Astrocyte (in vitro differentiated cells and primary cell): Measurements from ENCODE around the gene TEKT2. TPM values are rescaled to one million over a fixed set of nuclear protein-coding genes. Genes with fewer than 3 reads are reported as not detected.
A peak's percentile ranks its signal among the peaks of the same experiment; 100 is the strongest.

Experiments used
- DNase-seq: peaks from one replicate; pipeline ENCODE4 v3.0.0-alpha.2; 2010; ENCODE audit warnings: low read depth
- FAIRE-seq: peaks from 2 replicates; lab custom pipeline; 2011; peaks lifted over from hg19 to GRCh38; lab: Jason Lieb, UNC
- H2AFZ ChIP-seq: 2 replicates; pipeline ENCODE4 v1.6.0; 2012; ENCODE audit warnings: low read depth, low read length, inconsistent platforms
- H3K27ac ChIP-seq: 2 replicates; pipeline ENCODE4 v1.5.1; 2011; ENCODE audit warnings: low read depth, low read length, inconsistent platforms
- H3K27me3 ChIP-seq: 2 replicates; pipeline ENCODE4 v1.6.0; 2011; ENCODE audit warnings: low read length, inconsistent platforms; ENCODE audit not compliant: insufficient read depth
- H3K36me3 ChIP-seq: 2 replicates; pipeline ENCODE4 v1.5.1; 2011; ENCODE audit warnings: low read length, inconsistent platforms; ENCODE audit not compliant: insufficient read depth
- H3K4me1 ChIP-seq: 2 replicates; pipeline ENCODE4 v1.5.1; 2011; ENCODE audit warnings: low read length, inconsistent platforms; ENCODE audit not compliant: insufficient read depth
- H3K4me2 ChIP-seq: 2 replicates; pipeline ENCODE4 v1.6.0; 2012; ENCODE audit warnings: low read length, inconsistent platforms
- H3K4me3 ChIP-seq: 2 replicates; pipeline ENCODE4 v1.5.1; 2011; ENCODE audit warnings: low read depth, mild to moderate bottlenecking, low read length, inconsistent platforms; ENCODE audit not compliant: insufficient read depth
- H3K79me2 ChIP-seq: 2 replicates; pipeline ENCODE4 v1.6.0; 2012; ENCODE audit warnings: mild to moderate bottlenecking, low read length, inconsistent platforms; ENCODE audit not compliant: insufficient read depth
- H3K9ac ChIP-seq: 2 replicates; pipeline ENCODE4 v1.6.0; 2012; ENCODE audit warnings: mild to moderate bottlenecking, low read length, inconsistent platforms
- H3K9me3 ChIP-seq: 2 replicates; pipeline ENCODE4 v1.5.1; 2012; ENCODE audit warnings: low read depth, mild to moderate bottlenecking, low read length, inconsistent platforms; ENCODE audit not compliant: insufficient read depth
- H4K20me1 ChIP-seq: 2 replicates; pipeline ENCODE4 v1.6.0; 2012; ENCODE audit warnings: low read length, inconsistent platforms; ENCODE audit not compliant: insufficient read depth
- H3K27ac Mint-ChIP-seq: one replicate; pipeline ENCODE4 v1.8.0; 2021; ENCODE audit warnings: mild to moderate bottlenecking, mixed read lengths; ENCODE audit not compliant: unreplicated experiment
- H3K27me3 Mint-ChIP-seq: one replicate; pipeline ENCODE4 v1.8.0; 2021; ENCODE audit warnings: low read depth, mixed read lengths; ENCODE audit not compliant: unreplicated experiment
- H3K36me3 Mint-ChIP-seq: one replicate; pipeline ENCODE4 v1.8.0; 2021; ENCODE audit warnings: low read depth, mixed read lengths; ENCODE audit not compliant: unreplicated experiment
- H3K4me1 Mint-ChIP-seq: one replicate; pipeline ENCODE4 v1.8.0; 2021; ENCODE audit warnings: low read depth, mixed read lengths; ENCODE audit not compliant: unreplicated experiment
- H3K4me3 Mint-ChIP-seq: one replicate; pipeline ENCODE4 v1.8.0; 2021; ENCODE audit warnings: mild to moderate bottlenecking, moderate library complexity, mixed read lengths; ENCODE audit not compliant: unreplicated experiment
- H3K9me3 Mint-ChIP-seq: one replicate; pipeline ENCODE4 v1.8.0; 2021; ENCODE audit warnings: mild to moderate bottlenecking, mixed read lengths; ENCODE audit not compliant: unreplicated experiment
- CTCF ChIP-seq: IDR thresholded peaks from 2 replicates; pipeline ENCODE4 v1.5.1; 2011; ENCODE audit warnings: low read depth, mild to moderate bottlenecking, inconsistent platforms, low read length, moderate library complexity; ENCODE audit not compliant: insufficient read depth
- EZH2 ChIP-seq: IDR thresholded peaks from 2 replicates; pipeline ENCODE4 v1.6.1; 2012; ENCODE audit warnings: mild to moderate bottlenecking, low read length, inconsistent platforms; ENCODE audit not compliant: insufficient read depth
- total RNA-seq: library from RNA; stranded (reverse); gene quantifications from 2 replicates; pipeline ENCODE4 v1.2.1, GENCODE V29; 2021

TEKT2 gene
- total RNA-seq, 1 donor from 2014 or later, result 0.39 TPM

- Histone ChIP-seq H3K4me2 (no peak overlapping the region), H3K4me1 (no peaks in the 10 kb centered on the region), H4K20me1 (peaks cover 27% of the 10 kb centered on the region), H3K4me3 (no peak overlapping the region), H3K36me3 (peaks cover 20% of the 10 kb centered on the region), H3K27me3 (no peaks in the 10 kb centered on the region), H3K9ac (no peak overlapping the region), H3K79me2 (peaks cover 13% of the 10 kb centered on the region), H3K9me3 (no peaks in the 10 kb centered on the region), H3K27ac (no peak overlapping the region), H2AFZ (no peak overlapping the region)
- DNase-seq, result no peak
- H3K9me3 Mint-ChIP-seq, result no peaks in the 10 kb centered on the region
- FAIRE-seq, result no peak
- peaks cover 15% of the 10 kb centered on the region for H3K36me3 Mint-ChIP-seq
- no peaks in the 10 kb centered on the region for H3K27me3 Mint-ChIP-seq
- peak; percentile 14 for TF ChIP-seq CTCF
- TF ChIP-seq EZH2, result no peak
- H3K4me1 Mint-ChIP-seq, result no peaks in the 10 kb centered on the region
- no peak overlapping the region for H3K4me3 Mint-ChIP-seq
- H3K27ac Mint-ChIP-seq, result no peak overlapping the region
These were observed 12.9 kb downstream of the TEKT2 start for GRCh38 chr1:36096500-36097432.

GRCh38 chr1:36097693-36098585, 14.0 kb downstream of the TEKT2 start:
- no peak overlapping the region for H2AFZ ChIP-seq
- H3K79me2 ChIP-seq, result peaks cover 9% of the 10 kb centered on the region
- peaks cover 15% of the 10 kb centered on the region for H3K36me3 Mint-ChIP-seq
- no peak for FAIRE-seq
- no peaks in the 10 kb centered on the region for H3K9me3 Mint-ChIP-seq
- TF ChIP-seq CTCF (no peak), EZH2 (no peak)
- H3K9me3 ChIP-seq, result no peaks in the 10 kb centered on the region
- no peak for DNase-seq
- H3K4me3 ChIP-seq, result no peak overlapping the region
- H3K4me1 ChIP-seq, result no peaks in the 10 kb centered on the region
- H3K9ac ChIP-seq, result no peak overlapping the region
- peaks cover 10% of the 10 kb centered on the region for H3K36me3 ChIP-seq
- H3K27me3 ChIP-seq, result no peaks in the 10 kb centered on the region
- no peaks in the 10 kb centered on the region for H3K4me1 Mint-ChIP-seq
- H4K20me1 ChIP-seq, result peaks cover 15% of the 10 kb centered on the region
- no peaks in the 10 kb centered on the region for H3K27me3 Mint-ChIP-seq
- no peak overlapping the region for H3K27ac Mint-ChIP-seq
- no peak overlapping the region for H3K4me3 Mint-ChIP-seq
- no peak overlapping the region for H3K27ac ChIP-seq
- no peak overlapping the region for H3K4me2 ChIP-seq
